ENCODE results near the gene OPALIN. TPM values are rescaled to one million over a fixed set of nuclear protein-coding genes. Genes with fewer than 3 reads are reported as not detected.

The OPALIN gene
- polyA plus RNA-seq, 1 of the 3 experiments (the other 2 are of a cell fraction): not detected

DNA sequence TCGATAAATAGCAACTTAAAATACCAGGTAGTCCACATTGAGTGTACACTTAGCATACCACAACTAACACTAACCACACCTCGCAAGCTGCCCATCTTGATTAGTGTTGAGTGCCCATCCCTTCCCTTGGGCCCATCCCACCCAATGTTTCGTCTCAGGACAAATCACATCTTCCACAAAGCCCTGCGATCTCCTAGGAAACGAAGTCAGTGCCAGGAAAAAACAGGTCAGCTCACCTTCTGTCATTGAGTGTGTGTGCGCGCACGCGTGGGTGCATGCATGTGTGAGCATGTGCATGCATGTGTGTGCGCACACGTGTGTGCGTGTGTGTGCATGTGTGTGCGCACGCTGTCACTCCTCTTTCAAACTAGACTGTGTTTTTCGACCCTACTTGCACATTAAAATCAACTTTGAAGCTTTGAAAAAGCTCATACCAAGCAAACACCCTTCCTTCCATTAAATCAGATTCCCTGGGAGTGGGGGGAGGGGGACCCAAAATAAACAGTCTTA is 48.8 kb upstream of the OPALIN start:
- Histone ChIP-seq H2AFZ (ENCODE audit: low read depth) (no peak overlapping the region), H3K9ac (no peak overlapping the region), H3K79me2 (ENCODE audit: insufficient read depth) (no peaks in the 10 kb centered on the region), H4K20me1 (ENCODE audit: insufficient read depth) (no peaks in the 10 kb centered on the region), H3K9me2 (no peaks in the 10 kb centered on the region), H3F3A (replicated peaks; ENCODE audit: insufficient read depth) (no peaks in the 10 kb centered on the region), H3K4me3 (ENCODE audit: low read depth in 2 of 2, low read length in 1 of 2) (no peak overlapping the region), H3K4me1 (ENCODE audit: control insufficient read depth in 1 of 2, insufficient read depth in 2 of 2, low read depth in 1 of 2, low read length in 1 of 2) (no peaks in the 10 kb centered on the region), H3K27me3 (ENCODE audit: insufficient read depth) (peaks cover 10% of the 10 kb centered on the region; the same call in 1 of the 2 replicates), H3K9me3 (no peaks in the 10 kb centered on the region), H3K27ac (ENCODE audit: low read depth in 2 of 2, low read length in 1 of 2) (no peak overlapping the region), H3K4me2 (no peak overlapping the region), H3K36me3 (replicated peaks in 1 of 2; ENCODE audit: control insufficient read depth in 1 of 2, insufficient read depth in 2 of 2, low read length in 1 of 2) (no peaks in the 10 kb centered on the region)
- TF ChIP-seq FOXJ3 (CRISPR knock-in tag; IDR thresholded peaks at IDR 0.05): no peak
- no peak for TF ChIP-seq MXI1 (IDR thresholded peaks at IDR 0.05; ENCODE audit: low read depth, low read length)
- no peak for TF ChIP-seq FOSL2 (IDR thresholded peaks at IDR 0.05; ENCODE audit: borderline replicate concordance, low read depth)
- no peak for TF ChIP-seq ELF1 (IDR thresholded peaks at IDR 0.05)
- no peak for TF ChIP-seq RFX5 (IDR thresholded peaks at IDR 0.05; ENCODE audit: low read length)
- no peak for TF ChIP-seq CHD2 (IDR thresholded peaks at IDR 0.05; ENCODE audit: low read length, partially characterized antibody)
- no peak for TF ChIP-seq EP300 (IDR thresholded peaks at IDR 0.05; ENCODE audit: borderline replicate concordance in 1 of 2, low read depth in 1 of 2, low read length in 1 of 2)
- TF ChIP-seq TAF1 (IDR thresholded peaks at IDR 0.05; ENCODE audit: borderline replicate concordance, low read depth, low read length): no peak
- no peak for TF ChIP-seq NFIC (IDR thresholded peaks at IDR 0.05; ENCODE audit: borderline replicate concordance)
- no peak for TF ChIP-seq SIN3A (IDR thresholded peaks at IDR 0.05; ENCODE audit: borderline replicate concordance, low read depth, low read length)
- no peak for TF ChIP-seq TEAD4 (IDR thresholded peaks at IDR 0.05; ENCODE audit: borderline replicate concordance, insufficient read depth)
- TF ChIP-seq GATA2 (CRISPR knock-in tag; IDR thresholded peaks at IDR 0.05): no peak
- TF ChIP-seq, protein P1, sequence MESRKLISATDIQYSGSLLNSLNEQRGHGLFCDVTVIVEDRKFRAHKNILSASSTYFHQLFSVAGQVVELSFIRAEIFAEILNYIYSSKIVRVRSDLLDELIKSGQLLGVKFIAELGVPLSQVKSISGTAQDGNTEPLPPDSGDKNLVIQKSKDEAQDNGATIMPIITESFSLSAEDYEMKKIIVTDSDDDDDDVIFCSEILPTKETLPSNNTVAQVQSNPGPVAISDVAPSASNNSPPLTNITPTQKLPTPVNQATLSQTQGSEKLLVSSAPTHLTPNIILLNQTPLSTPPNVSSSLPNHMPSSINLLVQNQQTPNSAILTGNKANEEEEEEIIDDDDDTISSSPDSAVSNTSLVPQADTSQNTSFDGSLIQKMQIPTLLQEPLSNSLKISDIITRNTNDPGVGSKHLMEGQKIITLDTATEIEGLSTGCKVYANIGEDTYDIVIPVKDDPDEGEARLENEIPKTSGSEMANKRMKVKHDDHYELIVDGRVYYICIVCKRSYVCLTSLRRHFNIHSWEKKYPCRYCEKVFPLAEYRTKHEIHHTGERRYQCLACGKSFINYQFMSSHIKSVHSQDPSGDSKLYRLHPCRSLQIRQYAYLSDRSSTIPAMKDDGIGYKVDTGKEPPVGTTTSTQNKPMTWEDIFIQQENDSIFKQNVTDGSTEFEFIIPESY (IDR thresholded peaks at IDR 0.05; ENCODE audit: borderline replicate concordance, low read depth): no peak
- TF ChIP-seq SMC3 (IDR thresholded peaks at IDR 0.05; ENCODE audit: low read depth, low read length): no peak
- no peak for TF ChIP-seq FOXM1 (IDR thresholded peaks at IDR 0.05; ENCODE audit: low read depth)
- TF ChIP-seq, protein P2, sequence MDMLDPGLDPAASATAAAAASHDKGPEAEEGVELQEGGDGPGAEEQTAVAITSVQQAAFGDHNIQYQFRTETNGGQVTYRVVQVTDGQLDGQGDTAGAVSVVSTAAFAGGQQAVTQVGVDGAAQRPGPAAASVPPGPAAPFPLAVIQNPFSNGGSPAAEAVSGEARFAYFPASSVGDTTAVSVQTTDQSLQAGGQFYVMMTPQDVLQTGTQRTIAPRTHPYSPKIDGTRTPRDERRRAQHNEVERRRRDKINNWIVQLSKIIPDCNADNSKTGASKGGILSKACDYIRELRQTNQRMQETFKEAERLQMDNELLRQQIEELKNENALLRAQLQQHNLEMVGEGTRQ (IDR thresholded peaks at IDR 0.05; ENCODE audit: borderline replicate concordance, low read depth, low read length): no peak
- TF ChIP-seq POLR2AphosphoS5 (IDR thresholded peaks at IDR 0.05; ENCODE audit: low read depth, low read length): no peak
- CTCF ChIA-PET: interaction anchor here (0.8 to 12.1 kb wide), 4 partner anchors 12 to 106 kb away, joined by 4 to 101 read pairs (median 5); partner anchors contain the start of gene TLL2
- WGBS (ENCODE audit: low lambda C conversion rate): 52% methylated on average over 15 of the region's 15 CpGs
- POLR2A ChIA-PET: no interaction called here
- DNase-seq: no peak
